ENCODE data around the gene SORCS2.

The SORCS2 gene

DNA sequence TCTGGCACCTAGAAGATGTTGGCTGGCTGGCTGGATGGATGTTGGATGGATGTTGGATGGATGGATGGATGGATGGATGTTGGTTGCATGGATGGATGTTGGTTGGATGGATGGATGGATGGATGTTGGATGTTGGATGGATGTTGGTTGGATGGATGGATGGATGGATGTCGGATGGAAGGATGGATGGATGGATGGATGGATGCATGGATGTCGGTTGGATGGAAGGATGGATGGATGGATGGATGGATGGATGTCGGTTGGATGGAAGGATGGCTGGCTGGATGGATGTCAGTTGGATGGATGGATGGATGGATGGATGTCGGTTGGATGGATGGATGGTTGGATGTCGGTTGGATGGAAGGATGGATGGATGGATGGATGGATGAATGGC, 145.7 kb downstream of the SORCS2 start:
- no peak for DNase-seq (ENCODE audit: low read depth, low spot score)
- H3K36me3 ChIP-seq (ENCODE audit: insufficient read depth, insufficient read length, low read length) = no peaks in the 10 kb centered on the region
- H3K27me3 ChIP-seq (ENCODE audit: insufficient read depth, insufficient read length) = no peaks in the 10 kb centered on the region

DNA sequence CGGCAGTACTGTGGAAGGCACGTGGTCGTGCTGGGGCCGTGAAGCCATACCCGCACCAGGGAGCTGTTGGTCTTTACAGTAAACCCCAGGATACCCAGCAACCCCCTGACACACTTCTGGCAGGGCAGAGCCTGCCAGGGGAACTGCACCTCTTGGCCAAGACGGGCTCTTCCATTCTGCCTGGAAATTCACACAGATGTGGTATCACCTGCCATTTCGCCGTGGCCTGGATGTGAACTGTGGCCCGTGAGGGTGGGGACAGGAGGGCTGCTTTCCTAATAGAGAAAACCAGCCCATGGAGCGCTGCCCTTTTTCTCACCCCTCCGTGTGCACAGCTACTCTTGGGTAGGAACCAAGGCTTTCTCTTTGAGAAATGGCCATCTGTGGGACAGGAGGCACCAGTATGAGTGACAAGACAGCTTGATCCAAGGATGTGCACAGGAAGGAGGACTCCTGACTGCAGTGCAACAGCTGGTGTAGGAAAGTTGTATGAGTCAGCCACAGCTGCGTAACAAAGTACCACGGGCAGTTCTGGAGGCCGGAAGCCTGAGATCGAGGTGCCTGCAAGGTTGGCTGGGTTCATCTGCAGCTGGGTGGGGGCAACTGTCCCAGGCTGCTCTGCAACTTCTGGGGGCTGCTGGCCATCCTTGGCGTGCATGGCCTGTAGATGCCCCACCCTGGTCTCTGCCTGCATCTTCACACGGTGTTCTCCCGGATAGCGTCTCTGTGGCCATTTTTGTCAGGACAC, 146.7 kb downstream of the SORCS2 start:
- TF ChIP-seq ZNF274 (IDR thresholded peaks at IDR 0.05; ENCODE audit: low read depth, low read length) (no peak), YY1 (IDR thresholded peaks at IDR 0.05; ENCODE audit: insufficient read depth, insufficient read length) (no peak), SUZ12 (IDR thresholded peaks at IDR 0.05; ENCODE audit: extremely low read depth, insufficient read depth, insufficient read length) (no peak)
- DNase-seq (ENCODE audit: low read depth, low spot score) = no peak
- Histone ChIP-seq H3K9me3 (ENCODE audit: insufficient read depth, low read length) (peaks cover 7% of the 10 kb centered on the region; the same call in 1 of the 2 replicates), H3K27me3 (ENCODE audit: insufficient read depth, insufficient read length) (no peaks in the 10 kb centered on the region), H3K4me1 (ENCODE audit: insufficient read depth, insufficient read length) (peaks cover 19% of the 10 kb centered on the region), H3K4me3 (ENCODE audit: insufficient read length, low read depth) (no peak overlapping the region), H3K36me3 (ENCODE audit: insufficient read depth, insufficient read length, low read length) (no peaks in the 10 kb centered on the region), H3K9ac (ENCODE audit: insufficient read length, low read depth) (no peak overlapping the region)

More for the DNA sequence above, 145.7 kb downstream of the SORCS2 start:
- Histone ChIP-seq H3K9ac (ENCODE audit: insufficient read length, low read depth) (no peak overlapping the region), H3K4me1 (ENCODE audit: insufficient read depth, insufficient read length) (peaks cover 23% of the 10 kb centered on the region), H3K4me3 (ENCODE audit: insufficient read length, low read depth) (no peak overlapping the region), H3K9me3 (ENCODE audit: insufficient read depth, low read length) (peaks cover 7% of the 10 kb centered on the region; the same call in 1 of the 2 replicates)
- no peak for TF ChIP-seq SUZ12 (IDR thresholded peaks at IDR 0.05; ENCODE audit: extremely low read depth, insufficient read depth, insufficient read length)
- TF ChIP-seq YY1 (IDR thresholded peaks at IDR 0.05; ENCODE audit: insufficient read depth, insufficient read length) = no peak
- no peak for TF ChIP-seq ZNF274 (IDR thresholded peaks at IDR 0.05; ENCODE audit: low read depth, low read length)

DNA sequence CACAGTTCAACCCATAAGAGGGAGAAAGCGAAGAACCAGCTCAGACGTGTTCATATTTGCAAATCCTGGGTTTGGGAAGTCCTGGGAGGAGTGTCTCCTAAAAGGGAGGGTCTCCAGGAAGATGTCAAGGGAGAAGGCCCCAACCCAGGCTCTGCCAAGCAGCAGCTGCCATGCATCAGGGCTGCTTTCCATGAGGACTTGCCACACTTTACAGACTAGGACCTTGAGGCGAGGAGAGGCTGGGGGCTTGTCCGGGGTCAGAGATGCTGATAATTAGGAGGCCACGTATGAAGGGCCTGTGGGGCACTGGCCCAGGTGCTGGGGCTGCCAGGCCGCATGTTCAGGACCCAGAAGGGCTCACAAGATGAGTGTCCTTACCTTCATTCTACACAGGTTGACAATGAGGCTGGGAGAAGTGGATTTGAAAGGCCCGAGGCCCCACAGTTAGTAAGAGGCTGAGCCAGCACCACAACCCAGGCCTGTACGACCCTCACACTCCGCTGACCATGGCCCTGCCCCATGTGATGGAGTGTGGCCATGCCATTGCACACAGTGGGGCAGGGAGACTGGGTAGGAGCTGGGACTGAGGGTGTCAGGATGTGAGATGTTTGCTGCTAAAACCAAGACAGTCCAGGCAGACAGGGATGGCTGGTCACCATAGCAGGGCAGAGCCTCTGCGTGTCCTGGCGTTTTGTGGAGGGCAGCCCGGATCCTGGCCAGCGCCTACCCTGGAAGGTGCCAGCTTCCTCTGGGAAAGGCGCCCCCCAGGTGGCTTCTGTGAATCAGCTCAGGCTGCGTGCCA, 147.6 kb downstream of the SORCS2 start:
- no peaks in the 10 kb centered on the region for H3K36me3 ChIP-seq (ENCODE audit: insufficient read depth, insufficient read length, low read length)
- DNase-seq (ENCODE audit: low read depth, low spot score) = no peak
- H3K4me3 ChIP-seq (ENCODE audit: insufficient read length, low read depth) = no peak overlapping the region
- no peaks in the 10 kb centered on the region for H3K27me3 ChIP-seq (ENCODE audit: insufficient read depth, insufficient read length)
- H3K4me1 ChIP-seq (ENCODE audit: insufficient read depth, insufficient read length) = peaks cover 12% of the 10 kb centered on the region
- no peak for TF ChIP-seq YY1 (IDR thresholded peaks at IDR 0.05; ENCODE audit: insufficient read depth, insufficient read length)
- no peak for TF ChIP-seq ZNF274 (IDR thresholded peaks at IDR 0.05; ENCODE audit: low read depth, low read length)
- TF ChIP-seq SUZ12 (IDR thresholded peaks at IDR 0.05; ENCODE audit: extremely low read depth, insufficient read depth, insufficient read length) = no peak
- no peak overlapping the region for H3K9ac ChIP-seq (ENCODE audit: insufficient read length, low read depth)
- peaks cover 7% of the 10 kb centered on the region; the same call in 1 of the 2 replicates for H3K9me3 ChIP-seq (ENCODE audit: insufficient read depth, low read length)

DNA sequence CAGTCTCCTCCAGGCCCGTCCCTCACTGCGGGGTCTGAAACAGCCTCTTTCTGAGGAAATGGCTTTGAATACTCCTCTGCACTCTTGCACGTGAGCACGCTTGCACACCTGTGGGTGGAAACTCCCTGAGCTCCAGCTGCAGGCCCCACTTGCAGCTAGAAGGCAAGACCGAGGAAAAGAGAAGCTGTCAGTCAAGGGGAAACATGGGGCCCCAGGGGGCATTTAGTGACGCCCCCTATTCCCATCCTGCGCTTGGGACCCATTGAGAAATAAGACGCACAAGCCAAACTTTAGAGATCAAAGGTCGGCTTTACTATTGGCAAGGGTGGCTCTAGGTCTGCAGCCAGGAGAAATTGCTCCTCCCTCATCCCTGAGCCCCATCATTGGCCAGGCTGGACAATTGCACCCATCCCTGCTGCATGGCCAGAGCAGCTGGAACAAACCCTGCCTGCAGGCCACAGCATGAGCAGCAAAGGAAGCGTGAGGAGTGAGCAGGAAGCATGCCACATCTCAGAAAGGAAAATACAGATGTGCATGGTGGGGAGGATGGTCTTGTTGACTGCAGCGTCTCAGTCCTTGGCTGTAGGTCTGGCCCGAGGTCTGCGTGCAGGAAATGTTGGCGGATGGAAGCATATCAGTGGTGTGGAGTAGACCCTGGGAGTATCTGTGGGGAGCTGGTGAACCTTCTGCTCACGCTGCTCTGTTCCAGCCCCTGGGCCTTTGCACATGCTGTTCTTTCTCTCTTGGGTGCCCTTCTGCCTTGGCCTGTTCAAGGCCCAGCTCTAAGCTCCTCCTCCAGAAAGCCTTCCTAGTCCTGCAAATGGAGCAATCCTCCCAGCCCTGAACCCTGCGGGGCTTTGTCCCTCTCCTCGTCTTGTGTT, 148.5 kb downstream of the SORCS2 start:
- Histone ChIP-seq H3K9ac (ENCODE audit: insufficient read length, low read depth) (no peak overlapping the region), H3K4me3 (ENCODE audit: insufficient read length, low read depth) (no peak overlapping the region), H3K36me3 (ENCODE audit: insufficient read depth, insufficient read length, low read length) (no peaks in the 10 kb centered on the region), H3K27me3 (ENCODE audit: insufficient read depth, insufficient read length) (no peaks in the 10 kb centered on the region), H3K4me1 (ENCODE audit: insufficient read depth, insufficient read length) (peaks cover 4% of the 10 kb centered on the region), H3K9me3 (ENCODE audit: insufficient read depth, low read length) (peaks cover 7% of the 10 kb centered on the region; the same call in 1 of the 2 replicates)
- no peak for TF ChIP-seq SUZ12 (IDR thresholded peaks at IDR 0.05; ENCODE audit: extremely low read depth, insufficient read depth, insufficient read length)
- TF ChIP-seq YY1 (IDR thresholded peaks at IDR 0.05; ENCODE audit: insufficient read depth, insufficient read length) = no peak
- no peak for TF ChIP-seq ZNF274 (IDR thresholded peaks at IDR 0.05; ENCODE audit: low read depth, low read length)
- no peak for DNase-seq (ENCODE audit: low read depth, low spot score)

DNA sequence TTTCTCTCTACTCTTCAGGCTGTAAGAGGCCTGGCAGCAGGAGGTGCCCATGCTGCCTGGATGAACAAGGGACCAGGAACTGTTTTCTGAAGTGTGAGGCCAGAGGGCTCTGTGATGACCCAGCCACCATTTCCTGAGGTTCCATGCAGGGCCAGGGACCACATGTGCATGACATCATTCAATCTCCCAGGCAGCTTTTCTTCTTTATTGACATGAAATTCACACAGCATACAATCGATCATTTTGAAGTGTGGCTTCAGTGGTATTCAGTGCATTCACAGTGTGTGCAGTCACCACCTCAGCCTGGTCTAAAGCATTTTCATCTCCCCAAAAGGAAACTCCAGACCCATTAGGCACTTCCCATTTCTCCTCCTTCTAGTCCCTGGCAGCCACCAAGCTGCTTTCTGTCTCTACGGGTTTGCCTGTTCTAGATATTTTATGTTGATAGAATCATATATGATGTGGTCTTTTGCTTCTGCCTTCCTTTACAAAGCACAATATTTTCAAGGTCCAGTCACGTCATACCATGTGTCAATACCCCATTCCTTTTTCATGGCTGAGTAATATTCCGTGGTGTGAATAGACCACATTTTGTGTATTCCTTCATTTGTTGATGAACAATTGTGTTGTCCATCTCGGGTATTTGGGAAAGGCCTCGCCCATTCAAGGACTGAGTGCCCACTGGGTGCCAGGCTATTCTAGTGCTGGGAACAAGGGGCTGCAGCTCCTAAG, 149.3 kb downstream of the SORCS2 start:
- TF ChIP-seq YY1 (IDR thresholded peaks at IDR 0.05; ENCODE audit: insufficient read depth, insufficient read length) = no peak
- TF ChIP-seq SUZ12 (IDR thresholded peaks at IDR 0.05; ENCODE audit: extremely low read depth, insufficient read depth, insufficient read length) = no peak
- TF ChIP-seq ZNF274 (IDR thresholded peaks at IDR 0.05; ENCODE audit: low read depth, low read length) = no peak
- no peak overlapping the region for H3K4me3 ChIP-seq (ENCODE audit: insufficient read length, low read depth)
- peaks cover 14% of the 10 kb centered on the region; the same call in 1 of the 2 replicates for H3K9me3 ChIP-seq (ENCODE audit: insufficient read depth, low read length)
- no peaks in the 10 kb centered on the region for H3K4me1 ChIP-seq (ENCODE audit: insufficient read depth, insufficient read length)
- no peaks in the 10 kb centered on the region for H3K27me3 ChIP-seq (ENCODE audit: insufficient read depth, insufficient read length)
- no peak for DNase-seq (ENCODE audit: low read depth, low spot score)
- no peaks in the 10 kb centered on the region for H3K36me3 ChIP-seq (ENCODE audit: insufficient read depth, insufficient read length, low read length)
- H3K9ac ChIP-seq (ENCODE audit: insufficient read length, low read depth) = no peak overlapping the region
